ENCODE measurements around the gene GKN2. TPM values are rescaled to one million over a fixed set of nuclear protein-coding genes. Genes with fewer than 3 reads are reported as not detected.

Gene GKN2
- total and polyA plus RNA-seq, 8 donors: 1.1 to 181 (median 1.6) TPM

- no peak for ATAC-seq
These were observed 22.4 kb upstream of the GKN2 start for GRCh38 chr2:68974946-68975665.

GRCh38 chr2:68974251-68974650, 21.6 kb upstream of the GKN2 start, which contains the start of gene GKN1:
Gene GKN1 (plus strand): TSS chr2:68974636. CDS start chr2:68974678, 42 bp downstream.
- intact Hi-C loops (cut with DNase I): no loop called here
- Histone ChIP-seq H3K4me3 (no peak within 1 kb of the TSS), H3K9me3 (no peaks in the 10 kb centered on the region), H3K36me3 (no peaks in the 10 kb centered on the region), H3K27ac (no peak within 1 kb of the TSS), H3K4me1 (no peaks in the 10 kb centered on the region), H3K27me3 (no peaks in the 10 kb centered on the region)
- ATAC-seq (no peak), DNase-seq (no peak)
- TF ChIP-seq CTCF (IDR thresholded peaks at IDR 0.05): no peak

More at GRCh38 chr2:68974946-68975665, 22.4 kb upstream of the GKN2 start:
- H3K27ac ChIP-seq: no peak overlapping the region
- intact Hi-C loops (cut with DNase I): no loop called here
- H3K4me1 ChIP-seq: no peaks in the 10 kb centered on the region
- TF ChIP-seq CTCF (IDR thresholded peaks at IDR 0.05): no peak
- no peaks in the 10 kb centered on the region for H3K9me3 ChIP-seq
- H3K27me3 ChIP-seq: no peaks in the 10 kb centered on the region
- no peak overlapping the region for H3K4me3 ChIP-seq
- DNase-seq: no peak
- no peaks in the 10 kb centered on the region for H3K36me3 ChIP-seq

- no peak for ATAC-seq
These were observed 19.0 kb upstream of the GKN2 start for GRCh38 chr2:68971591-68972231.

GRCh38 chr2:68970566-68971265, 18.0 kb upstream of the GKN2 start:
- Histone ChIP-seq H3K36me3 (no peaks in the 10 kb centered on the region), H3K27me3 (no peaks in the 10 kb centered on the region), H3K4me1 (no peaks in the 10 kb centered on the region), H3K27ac (no peak overlapping the region), H3K4me3 (no peak overlapping the region), H3K9me3 (no peaks in the 10 kb centered on the region)
- no peak for ATAC-seq
- TF ChIP-seq CTCF (IDR thresholded peaks at IDR 0.05): no peak
- DNase-seq: no peak
- intact Hi-C loops (cut with DNase I): no loop called here

More at GRCh38 chr2:68971591-68972231, 19.0 kb upstream of the GKN2 start:
- Histone ChIP-seq H3K4me3 (no peak overlapping the region), H3K36me3 (no peaks in the 10 kb centered on the region), H3K27me3 (no peaks in the 10 kb centered on the region), H3K27ac (no peak overlapping the region), H3K4me1 (no peaks in the 10 kb centered on the region), H3K9me3 (no peaks in the 10 kb centered on the region)
- intact Hi-C loops (cut with DNase I): no loop called here
- DNase-seq: no peak
- no peak for TF ChIP-seq CTCF (IDR thresholded peaks at IDR 0.05)
